Kidney (tissue), 14 donors: ENCODE measurements around the gene POMT1. TPM values are rescaled to one million over a fixed set of nuclear protein-coding genes. Genes with fewer than 3 reads are reported as not detected.

Experiments used
- DNase-seq, 5 donors: peaks; one replicate each; pipeline ENCODE4 v3.0.0-alpha.2; 2013 to 2020
- FAIRE-seq: peaks from 2 replicates; lab custom pipeline; 2012; peaks lifted over from hg19 to GRCh38; lab: Jason Lieb, UNC
- H3K27ac ChIP-seq, 2 donors: one replicate each; pipeline ENCODE4 v1.7.0; 2013; ENCODE audit warnings: low read depth in 2 of 2, low read length in 2 of 2, inconsistent platforms in 1 of 2
- H3K27me3 ChIP-seq: one replicate; pipeline ENCODE4 v1.7.1; 2013; ENCODE audit warnings: low read length, inconsistent platforms; ENCODE audit not compliant: control insufficient read depth, insufficient read depth
- H3K36me3 ChIP-seq, 3 donors: one replicate each; pipeline versions ENCODE4 v1.7.0 to v1.7.1; 2013; ENCODE audit warnings: low read length in 3 of 3, control low read depth in 1 of 3, inconsistent platforms in 1 of 3; ENCODE audit not compliant: insufficient read depth in 3 of 3, control insufficient read depth in 2 of 3
- H3K4me1 ChIP-seq, 3 donors: one replicate each; pipeline versions ENCODE4 v1.7.0 to v1.7.1; 2013; ENCODE audit warnings: low read length in 3 of 3, inconsistent platforms in 1 of 3, low read depth in 1 of 3; ENCODE audit not compliant: control insufficient read depth in 2 of 3, insufficient read depth in 2 of 3
- H3K4me3 ChIP-seq, 3 donors: one replicate each; pipeline versions ENCODE4 v1.7.0 to v1.8.1; 2013; ENCODE audit warnings: low read length in 3 of 3, control low read depth in 1 of 3, inconsistent platforms in 1 of 3
- H3K9ac ChIP-seq, 3 donors: one replicate each; pipeline versions ENCODE4 v1.7.0 to v1.7.1; 2013; ENCODE audit warnings: low read length in 3 of 3, control low read depth in 1 of 3, inconsistent platforms in 1 of 3
- H3K9me3 ChIP-seq, 3 donors: one replicate each; pipeline versions ENCODE4 v1.7.0 to v1.7.1; 2013; ENCODE audit warnings: low read length in 3 of 3, control low read depth in 1 of 3, inconsistent platforms in 1 of 3; ENCODE audit not compliant: control insufficient read depth in 2 of 3, insufficient read depth in 1 of 3
- intact Hi-C: fragments of 100-400 bp; cut with DNase I; formaldehyde crosslinking; loops from one replicate; pipeline ENCODE4 v1.11.1; 2022
- polyA plus RNA-seq: library from polyadenylated mRNA; stranded (reverse); fragments of 350-450 nt; fragmentation: Illumina TruSeq; extraction: RNeasy Lipid Tissue Mini Kit (QIAGEN cat#74804); gene quantifications from one replicate; pipeline ENCODE4 v1.2.3, GENCODE V29; 2014; ENCODE audit warnings: low read depth, low replicate concordance; ENCODE audit not compliant: insufficient read depth
- total RNA-seq: library from RNA; stranded (reverse); fragmentation: NEBNext Ultra II Directional; extraction: Animal tissue kit (Norgen Biotek cat#: 25700); gene quantifications from one replicate; pipeline ENCODE4 v1.2.1, GENCODE V29; 2021
- TF ChIP-seq, protein P1 (sequence below): IDR thresholded peaks from 3 replicates; pipeline ENCODE4 v1.5.1; 2012; ENCODE audit warnings: mild to moderate bottlenecking, moderate library complexity, borderline replicate concordance; ENCODE audit not compliant: insufficient read depth; ENCODE audit errors: extremely low read depth
- donor health status: control.
- donor health status: control.
- donor health status: control.
- donor health status: control.
- donor health status: control.
- donor health status: DM: yes; HTN: yes; CAD: no.
- donor health status: Normal renal cell carcinoma (clear cell type).

The POMT1 gene
- total and polyA plus RNA-seq, 2 donors from 2014 or later = 32.3 to 36.5 TPM

- intact Hi-C loops = no loop called here
- no peak for DNase-seq
- Histone ChIP-seq H3K27me3 (no peaks in the 10 kb centered on the region), H3K4me1 (peaks cover 0 to 20% (median 13%) of the 10 kb centered on the region in 3 donors), H3K36me3 (peaks cover 2 to 34% (median 19%) of the 10 kb centered on the region in 3 donors), H3K27ac (no peak overlapping the region), H3K9me3 (no peaks in the 10 kb centered on the region), H3K9ac (no peak overlapping the region), H3K4me3 (no peak overlapping the region)
- no peak for FAIRE-seq
- TF ChIP-seq, protein P1, sequence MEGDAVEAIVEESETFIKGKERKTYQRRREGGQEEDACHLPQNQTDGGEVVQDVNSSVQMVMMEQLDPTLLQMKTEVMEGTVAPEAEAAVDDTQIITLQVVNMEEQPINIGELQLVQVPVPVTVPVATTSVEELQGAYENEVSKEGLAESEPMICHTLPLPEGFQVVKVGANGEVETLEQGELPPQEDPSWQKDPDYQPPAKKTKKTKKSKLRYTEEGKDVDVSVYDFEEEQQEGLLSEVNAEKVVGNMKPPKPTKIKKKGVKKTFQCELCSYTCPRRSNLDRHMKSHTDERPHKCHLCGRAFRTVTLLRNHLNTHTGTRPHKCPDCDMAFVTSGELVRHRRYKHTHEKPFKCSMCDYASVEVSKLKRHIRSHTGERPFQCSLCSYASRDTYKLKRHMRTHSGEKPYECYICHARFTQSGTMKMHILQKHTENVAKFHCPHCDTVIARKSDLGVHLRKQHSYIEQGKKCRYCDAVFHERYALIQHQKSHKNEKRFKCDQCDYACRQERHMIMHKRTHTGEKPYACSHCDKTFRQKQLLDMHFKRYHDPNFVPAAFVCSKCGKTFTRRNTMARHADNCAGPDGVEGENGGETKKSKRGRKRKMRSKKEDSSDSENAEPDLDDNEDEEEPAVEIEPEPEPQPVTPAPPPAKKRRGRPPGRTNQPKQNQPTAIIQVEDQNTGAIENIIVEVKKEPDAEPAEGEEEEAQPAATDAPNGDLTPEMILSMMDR = no peak
Observed at GRCh38 chr9:131500377-131500776, 2.3 kb upstream of the POMT1 start.

- FAIRE-seq (no peak), DNase-seq (no peak)
- TF ChIP-seq, protein P1 = no peak
- no peaks in the 10 kb centered on the region for H3K27me3 ChIP-seq
- intact Hi-C loops = no loop called here
- no peak overlapping the region for H3K9ac ChIP-seq
- no peak overlapping the region for H3K4me3 ChIP-seq
- no peaks in the 10 kb centered on the region for H3K9me3 ChIP-seq
- H3K4me1 ChIP-seq = peaks cover 0 to 20% (median 13%) of the 10 kb centered on the region in 3 donors
- no peak overlapping the region for H3K27ac ChIP-seq
- H3K36me3 ChIP-seq = peaks cover 2 to 27% (median 14%) of the 10 kb centered on the region in 3 donors
Observed at GRCh38 chr9:131500939-131501541, 1.7 kb upstream of the POMT1 start.

- peak in 1 of 5 donors; percentile 18 for DNase-seq
Observed at GRCh38 chr9:131503626-131504465, 1.1 kb downstream of the POMT1 start.

More at GRCh38 chr9:131503626-131504465, 1.1 kb downstream of the POMT1 start:
- no peaks in the 10 kb centered on the region for H3K9me3 ChIP-seq
- peak overlapping the region; percentile 24 to 73 (median 67) for H3K9ac ChIP-seq
- peak overlapping the region; percentile 71 to 89 (median 79) for H3K4me3 ChIP-seq
- TF ChIP-seq, protein P1 = no peak
- FAIRE-seq = no peak
- peaks cover 0 to 13% (median 8%) of the 10 kb centered on the region in 3 donors for H3K36me3 ChIP-seq
- no peaks in the 10 kb centered on the region for H3K27me3 ChIP-seq
- H3K27ac ChIP-seq = no peak overlapping the region
- intact Hi-C loops = no loop called here
- H3K4me1 ChIP-seq = peaks cover 0 to 16% (median 7%) of the 10 kb centered on the region in 3 donors
